Calu3 (cell line): Measurements from ENCODE around the gene MAD1L1. TPM values are rescaled to one million over a fixed set of nuclear protein-coding genes. Genes with fewer than 3 reads are reported as not detected.

Source experiments
- BruUV-seq: library from RNA; stranded (reverse); fragments of 400-500 nt; replicated peaks from 2 replicates; lab custom pipeline; 2021; lab: Mats Ljungman, UMichigan
- CTCF ChIA-PET: fragments of 300-600 bp; sonication (Branson Sonifier 250); formaldehyde crosslinking; loops from one replicate; lab custom pipeline; 2022; ENCODE audit warnings: antibody characterized with exemption; lab: Charles Lee
- DNase-seq: peaks from one replicate; pipeline ENCODE4 v3.0.0; 2022
- H3K27ac Mint-ChIP-seq: one replicate; pipeline ENCODE4 v1.8.0; 2022; ENCODE audit warnings: mixed read lengths; ENCODE audit not compliant: unreplicated experiment
- H3K27me3 Mint-ChIP-seq: one replicate; pipeline ENCODE4 v1.8.0; 2022; ENCODE audit warnings: mixed read lengths; ENCODE audit not compliant: unreplicated experiment
- H3K36me3 Mint-ChIP-seq: one replicate; pipeline ENCODE4 v1.8.0; 2022; ENCODE audit warnings: mild to moderate bottlenecking, moderate library complexity, mixed read lengths; ENCODE audit not compliant: insufficient read depth, unreplicated experiment
- H3K4me1 Mint-ChIP-seq: one replicate; pipeline ENCODE4 v1.8.0; 2022; ENCODE audit warnings: mild to moderate bottlenecking, low read depth, mixed read lengths; ENCODE audit not compliant: unreplicated experiment
- H3K4me3 Mint-ChIP-seq: one replicate; pipeline ENCODE4 v1.8.0; 2022; ENCODE audit warnings: mild to moderate bottlenecking, low read depth, moderate library complexity, mixed read lengths; ENCODE audit not compliant: unreplicated experiment
- H3K9me3 Mint-ChIP-seq: one replicate; pipeline ENCODE4 v1.8.0; 2022; ENCODE audit warnings: low read depth, mixed read lengths; ENCODE audit not compliant: unreplicated experiment
- CTCF ChIP-seq: fragments of 200-600 bp; IDR thresholded peaks from one replicate; pipeline ENCODE4 v1.8.0; 2022; ENCODE audit warnings: antibody characterized with exemption; ENCODE audit not compliant: unreplicated experiment
- intact Hi-C: fragments of 100-400 bp; cut with micrococcal nuclease; formaldehyde crosslinking; loops from one replicate; pipeline ENCODE4 v1.10.0; 2022; ENCODE audit not compliant: unreplicated experiment
- total RNA-seq: library from RNA; stranded (reverse); gene quantifications from 2 replicates; pipeline ENCODE4 v1.2.3, GENCODE V29; 2022

The MAD1L1 gene
- total RNA-seq, 1 experiment from 2014 or later, result 86.0 TPM

- no peaks in the 10 kb centered on the region for H3K9me3 Mint-ChIP-seq
- BruUV-seq, result no TSS peak
- CTCF ChIA-PET, result no interaction called here
- no peak for TF ChIP-seq CTCF
- intact Hi-C loops, result no loop called here
- no peaks in the 10 kb centered on the region for H3K27me3 Mint-ChIP-seq
- H3K4me1 Mint-ChIP-seq, result no peaks in the 10 kb centered on the region
- H3K27ac Mint-ChIP-seq, result no peak overlapping the region
- DNase-seq, result no peak
- no peak overlapping the region for H3K4me3 Mint-ChIP-seq
- H3K36me3 Mint-ChIP-seq, result no peaks in the 10 kb centered on the region
Observed at GRCh38 chr7:1922071-1922869, 310.5 kb downstream of the MAD1L1 start.

- Mint-ChIP-seq H3K36me3 (no peaks in the 10 kb centered on the region), H3K4me1 (no peaks in the 10 kb centered on the region), H3K27me3 (no peaks in the 10 kb centered on the region), H3K9me3 (no peaks in the 10 kb centered on the region), H3K27ac (no peak overlapping the region), H3K4me3 (no peak overlapping the region)
- intact Hi-C loops, result no loop called here
- DNase-seq, result no peak
- CTCF ChIA-PET, result no interaction called here
- BruUV-seq, result no TSS peak
- no peak for TF ChIP-seq CTCF
Observed at GRCh38 chr7:1920881-1921280, 311.9 kb downstream of the MAD1L1 start.

- TF ChIP-seq CTCF, result no peak
- H3K4me1 Mint-ChIP-seq, result no peaks in the 10 kb centered on the region
- intact Hi-C loops, result no loop called here
- DNase-seq, result no peak
- CTCF ChIA-PET, result no interaction called here
- H3K4me3 Mint-ChIP-seq, result no peak overlapping the region
- no peaks in the 10 kb centered on the region for H3K9me3 Mint-ChIP-seq
- no peaks in the 10 kb centered on the region for H3K36me3 Mint-ChIP-seq
- no peak overlapping the region for H3K27ac Mint-ChIP-seq
- H3K27me3 Mint-ChIP-seq, result no peaks in the 10 kb centered on the region
- no TSS peak for BruUV-seq
Observed at GRCh38 chr7:1920266-1920681, 312.5 kb downstream of the MAD1L1 start.

- no peak overlapping the region for H3K27ac Mint-ChIP-seq
- H3K4me3 Mint-ChIP-seq, result no peak overlapping the region
- CTCF ChIA-PET, result interaction anchor here (0.5 kb wide), 1 partner anchor 395 kb away, joined by 6 read pairs; no protein-coding TSS in a partner anchor
Observed at GRCh38 chr7:1919539-1920265, 313.0 kb downstream of the MAD1L1 start.

More at GRCh38 chr7:1919539-1920265, 313.0 kb downstream of the MAD1L1 start:
- Mint-ChIP-seq H3K9me3 (no peaks in the 10 kb centered on the region), H3K4me1 (no peaks in the 10 kb centered on the region), H3K36me3 (no peaks in the 10 kb centered on the region), H3K27me3 (no peaks in the 10 kb centered on the region)
- TF ChIP-seq CTCF, result no peak
- no TSS peak for BruUV-seq
- no peak for DNase-seq
- intact Hi-C loops, result no loop called here
